T-helper 22 cell (primary cell): Measurements from ENCODE around the gene KLF13.

Experiments used
- DNase-seq: peaks from one replicate; pipeline ENCODE4 v3.0.0-alpha.2; 2020; ENCODE audit warnings: low read depth

KLF13 gene

GRCh38 chr15:31317017-31317416, 9.6 kb upstream of the KLF13 start:
- no peak for DNase-seq

GRCh38 chr15:31317421-31318327, 9.0 kb upstream of the KLF13 start:
- DNase-seq, result no peak

GRCh38 chr15:31318429-31318828, 8.2 kb upstream of the KLF13 start:
- no peak for DNase-seq

GRCh38 chr15:31320022-31320421, 6.6 kb upstream of the KLF13 start:
- DNase-seq, result no peak

- no peak for DNase-seq
Observed at GRCh38 chr15:31321418-31321817, 5.2 kb upstream of the KLF13 start.

GRCh38 chr15:31322504-31322903, 4.1 kb upstream of the KLF13 start:
- DNase-seq, result no peak

- DNase-seq, result no peak
Observed at GRCh38 chr15:31323627-31324026, 3.0 kb upstream of the KLF13 start.

GRCh38 chr15:31324186-31324585, 2.4 kb upstream of the KLF13 start:
- DNase-seq, result no peak

- no peak for DNase-seq
Observed at GRCh38 chr15:31324806-31325594, 1.6 kb upstream of the KLF13 start.

GRCh38 chr15:31325595-31326155, 960 bp upstream of the KLF13 start:
- peak; percentile 66 for DNase-seq

- DNase-seq, result peak; percentile 69
Observed at GRCh38 chr15:31326875-31327668, 437 bp downstream of the KLF13 start.

GRCh38 chr15:31327669-31328427, 1.2 kb downstream of the KLF13 start:
- peak; percentile 79 for DNase-seq

GRCh38 chr15:31328428-31328968, 1.9 kb downstream of the KLF13 start:
- peak; percentile 58 for DNase-seq

- DNase-seq, result peak; percentile 34
Observed at GRCh38 chr15:31328969-31329639, 2.5 kb downstream of the KLF13 start.

- no peak for DNase-seq
Observed at GRCh38 chr15:31329640-31330010, 3.0 kb downstream of the KLF13 start.

- DNase-seq, result no peak
Observed at GRCh38 chr15:31330111-31330785, 3.6 kb downstream of the KLF13 start.

- DNase-seq, result no peak
Observed at GRCh38 chr15:31330836-31331235, 4.2 kb downstream of the KLF13 start.

GRCh38 chr15:31331389-31331788, 4.8 kb downstream of the KLF13 start:
- DNase-seq, result no peak

GRCh38 chr15:31332020-31332680, 5.5 kb downstream of the KLF13 start:
- DNase-seq, result no peak
